PC-9 (cell line): Measurements from ENCODE around the gene GFPT2.

Source experiments
- CTCF ChIP-seq: fragments of 200-600 bp; sonication (generic); conservative IDR thresholded peaks from 2 replicates; pipeline ENCODE4 v1.6.1; 2017; ENCODE audit warnings: mixed run types, antibody characterized with exemption, mild to moderate bottlenecking, moderate library complexity
- EZH2 ChIP-seq: fragments of 200-600 bp; sonication (generic); IDR thresholded peaks from 2 replicates; pipeline ENCODE4 v1.8.0; 2017; ENCODE audit warnings: antibody characterized with exemption, low read depth

GRCh38 chr5:180334751-180335613 is 18.2 kb downstream of the GFPT2 start:
- TF ChIP-seq CTCF (no peak), EZH2 (no peak)
